DOHH2 (cell line): Measurements from ENCODE around the gene RBM38.

ENCODE experiments used
- CTCF ChIP-seq: fragments of 200-600 bp; sonication (generic); IDR thresholded peaks from one replicate; pipeline ENCODE4 v1.5.1; 2014; ENCODE audit warnings: antibody characterized with exemption, mild to moderate bottlenecking, low read depth, low read length; ENCODE audit not compliant: poor library complexity, severe bottlenecking
- EZH2phosphoT487 ChIP-seq: fragments of 200-600 bp; sonication (generic); IDR thresholded peaks from 2 replicates; pipeline ENCODE4 v1.6.1; 2017; ENCODE audit warnings: borderline replicate concordance, mild to moderate bottlenecking, antibody characterized with exemption, low read length, moderate library complexity, mixed read lengths

- TF ChIP-seq CTCF (no peak), EZH2phosphoT487 (no peak)
Measured at GRCh38 chr20:57451795-57452661, 60.8 kb downstream of the RBM38 start.
